Measurements from ENCODE around the gene APCDD1L.

Gene APCDD1L

DNA sequence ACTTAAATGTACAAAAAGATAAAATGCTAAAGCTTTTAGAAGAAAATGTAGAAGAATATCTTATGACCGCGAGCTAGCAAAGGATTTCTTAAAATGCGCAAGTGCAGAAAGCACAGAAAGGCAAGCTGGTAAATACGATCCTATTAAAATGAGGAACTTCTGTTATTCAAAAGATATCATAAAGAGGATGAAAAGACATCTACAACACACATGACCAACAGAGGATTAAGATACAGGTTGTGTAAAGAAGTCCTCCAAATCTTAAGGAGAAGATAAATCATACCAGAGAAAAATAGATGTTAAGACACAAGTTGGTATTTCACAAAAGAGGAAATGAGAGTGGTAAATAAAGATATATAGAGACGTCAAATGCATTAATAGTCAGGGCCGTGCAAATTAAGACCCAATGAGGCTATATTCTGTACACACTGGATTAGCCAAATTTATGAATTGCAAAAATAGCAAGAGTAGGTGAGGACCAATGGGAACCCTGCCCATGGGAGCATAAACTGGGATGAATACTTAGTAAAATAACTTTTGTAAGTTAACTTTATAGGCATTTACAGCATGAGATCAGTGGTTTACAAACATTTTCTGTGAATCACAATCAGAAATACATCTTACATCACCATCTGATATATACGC lies 23.0 kb downstream of the APCDD1L start:
- DNase-seq (ENCODE audit: low read depth) = no peak

DNA sequence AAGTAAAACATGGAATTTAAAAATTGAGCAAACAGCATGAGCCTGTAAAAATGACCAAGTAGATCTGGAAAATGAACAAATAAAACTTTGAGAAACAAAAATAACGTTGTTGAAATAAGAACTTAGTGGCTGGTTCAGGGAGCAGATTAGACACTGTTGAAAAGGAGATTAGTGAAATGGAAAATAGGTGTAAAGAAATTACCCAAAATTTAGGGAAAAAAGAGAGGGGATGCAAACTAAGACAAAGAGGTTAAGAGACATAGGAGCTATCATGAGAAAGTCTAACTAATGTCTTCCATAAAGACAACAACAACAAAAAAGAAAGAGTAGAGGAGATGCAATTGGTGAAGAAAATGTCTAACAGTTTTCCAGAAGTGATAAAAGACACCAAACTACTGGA lies 29.0 kb downstream of the APCDD1L start:
- no peak for DNase-seq (ENCODE audit: low read depth)

DNA sequence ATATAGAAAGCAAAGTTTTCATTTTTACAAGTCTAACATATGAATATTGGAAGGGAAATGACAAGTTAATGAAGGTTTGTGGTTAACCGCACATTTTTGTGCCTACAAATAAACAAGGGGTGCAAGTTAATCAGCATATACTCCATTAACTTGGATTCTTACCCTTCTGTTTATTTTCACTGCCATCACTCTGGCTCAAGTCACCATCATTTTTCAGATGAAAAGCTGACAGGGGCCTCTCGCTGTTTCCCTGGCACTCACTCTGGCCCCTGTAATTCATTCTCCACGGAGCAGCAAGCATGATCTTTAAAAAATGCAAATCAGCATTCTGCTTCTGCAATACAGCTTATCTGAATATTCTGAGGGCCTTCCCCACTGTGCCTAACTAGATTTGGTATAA lies 29.8 kb downstream of the APCDD1L start:
- DNase-seq (ENCODE audit: low read depth) = no peak

DNA sequence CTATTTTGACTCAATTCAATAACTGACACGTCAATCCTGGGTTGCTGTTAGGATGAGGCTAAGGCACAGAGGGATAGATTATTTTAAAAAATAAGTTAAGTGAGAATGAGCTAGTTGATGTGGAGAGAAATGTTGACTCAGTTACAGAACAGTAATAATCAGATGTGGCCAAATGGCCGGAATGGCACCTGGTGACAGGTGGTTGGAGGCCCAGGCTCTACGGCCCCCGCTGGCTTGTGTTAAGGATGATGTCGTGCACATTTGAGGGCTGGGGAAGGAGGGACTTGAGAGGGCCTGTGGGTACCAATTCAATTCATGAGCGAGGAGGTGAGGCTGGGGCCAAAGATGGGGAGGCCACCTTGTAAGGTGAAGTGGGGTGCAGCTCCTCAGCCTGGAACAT lies 31.7 kb downstream of the APCDD1L start:
- no peak for DNase-seq (ENCODE audit: low read depth)

DNA sequence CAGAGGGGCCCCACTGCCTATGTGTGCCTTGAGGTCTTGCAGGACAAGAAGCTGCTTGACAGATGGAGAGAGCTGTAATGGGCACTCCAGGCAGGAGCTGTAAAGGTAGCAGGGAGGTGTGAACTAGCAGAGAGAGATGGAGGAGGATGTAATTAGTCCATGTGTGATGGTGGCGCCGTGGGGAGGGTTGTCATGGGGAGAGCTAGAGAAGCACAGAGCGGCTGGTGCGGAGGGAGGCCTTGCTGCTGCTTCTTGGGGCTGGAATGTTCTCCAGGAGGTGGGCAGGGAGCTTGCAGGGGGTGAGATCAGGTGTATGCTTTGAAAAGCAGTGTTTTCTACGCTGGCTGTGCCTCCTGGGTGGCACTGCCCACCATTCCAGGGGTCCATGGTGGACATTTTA lies 32.1 kb downstream of the APCDD1L start:
- DNase-seq (ENCODE audit: low read depth) = no peak

DNA sequence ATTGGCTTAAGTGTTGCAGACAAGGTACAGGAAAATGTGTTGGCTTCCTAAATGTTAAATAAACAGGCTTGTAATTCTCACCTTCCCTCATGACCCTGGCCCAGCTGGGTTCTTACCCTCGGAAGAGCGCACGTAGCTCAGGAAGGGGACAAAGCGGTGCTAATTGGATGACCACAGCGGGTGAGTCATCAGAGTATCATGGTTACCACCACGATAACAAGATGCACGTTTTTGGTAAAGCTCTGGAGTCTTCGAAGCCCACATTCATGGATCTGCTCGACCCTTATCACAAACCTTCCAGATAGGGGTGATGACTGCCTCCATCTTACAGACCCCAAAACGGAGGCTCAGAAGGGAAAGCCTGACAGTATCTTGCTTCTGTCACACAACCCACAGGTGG lies 32.8 kb downstream of the APCDD1L start:
- DNase-seq (ENCODE audit: low read depth) = no peak

DNA sequence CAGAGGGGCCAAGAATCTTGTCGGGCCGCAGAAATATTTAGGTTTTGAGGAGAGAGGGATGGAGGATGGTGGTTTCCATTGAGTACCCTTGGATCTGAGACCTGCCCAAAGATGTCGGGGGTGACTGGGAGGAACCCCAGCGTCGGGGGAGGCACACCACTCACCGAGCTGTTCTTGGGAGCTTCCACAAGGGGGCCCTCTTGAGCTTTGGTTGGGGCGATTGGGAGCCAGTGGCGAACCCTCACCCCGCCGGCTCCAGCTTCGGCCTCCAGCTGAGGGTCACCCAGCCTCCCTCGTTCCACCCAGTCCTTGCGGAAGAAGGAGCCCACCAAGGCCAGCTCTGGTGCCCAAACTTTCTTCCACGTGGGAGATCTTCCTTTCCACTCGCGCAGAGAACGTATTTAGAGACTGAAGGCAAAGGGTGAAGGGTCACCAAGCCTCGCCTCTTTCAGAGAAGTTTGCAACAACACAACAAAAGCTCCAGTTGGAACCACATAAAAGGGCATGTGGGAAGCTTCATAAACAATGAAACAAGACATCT lies 33.6 kb downstream of the APCDD1L start:
- no peak for DNase-seq (ENCODE audit: low read depth)

DNA sequence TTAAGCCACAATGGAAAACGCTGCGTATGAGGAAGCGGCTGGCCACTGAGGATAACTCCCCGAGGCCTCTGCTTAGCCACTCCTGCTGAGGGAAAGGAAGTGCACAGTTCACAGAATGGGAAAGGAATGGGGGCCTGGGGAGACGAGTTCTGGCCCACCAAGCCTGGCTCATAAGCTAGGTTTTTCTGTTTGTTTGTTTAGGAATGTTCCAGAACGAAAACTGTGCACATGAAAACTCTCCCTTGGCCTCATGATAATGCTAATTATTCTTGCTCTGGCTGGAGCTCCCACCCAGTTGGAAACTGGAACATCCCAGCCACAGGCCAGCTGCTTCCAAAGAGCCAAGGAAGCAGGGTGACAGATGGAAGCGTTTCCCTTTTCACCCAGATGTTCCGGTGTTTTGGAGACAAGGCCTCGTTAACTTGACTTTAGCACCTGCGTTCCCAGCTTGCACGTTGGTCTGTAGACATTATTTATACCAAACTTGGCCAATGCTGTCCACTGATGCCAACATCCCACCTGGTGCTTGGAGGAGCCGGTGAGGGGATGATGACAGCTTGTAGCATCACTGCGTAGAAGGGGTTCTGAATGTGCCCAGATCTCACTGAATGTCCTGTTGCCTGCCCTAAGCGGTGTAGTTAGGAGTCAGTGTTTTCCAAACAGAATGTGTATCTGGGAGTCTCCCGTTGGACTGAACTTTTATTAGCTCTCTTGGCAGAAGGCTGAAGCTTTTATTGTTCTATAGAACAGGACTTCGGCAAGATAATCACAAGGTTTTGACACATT lies 34.5 kb downstream of the APCDD1L start:
- DNase-seq (ENCODE audit: low read depth) = no peak

DNA sequence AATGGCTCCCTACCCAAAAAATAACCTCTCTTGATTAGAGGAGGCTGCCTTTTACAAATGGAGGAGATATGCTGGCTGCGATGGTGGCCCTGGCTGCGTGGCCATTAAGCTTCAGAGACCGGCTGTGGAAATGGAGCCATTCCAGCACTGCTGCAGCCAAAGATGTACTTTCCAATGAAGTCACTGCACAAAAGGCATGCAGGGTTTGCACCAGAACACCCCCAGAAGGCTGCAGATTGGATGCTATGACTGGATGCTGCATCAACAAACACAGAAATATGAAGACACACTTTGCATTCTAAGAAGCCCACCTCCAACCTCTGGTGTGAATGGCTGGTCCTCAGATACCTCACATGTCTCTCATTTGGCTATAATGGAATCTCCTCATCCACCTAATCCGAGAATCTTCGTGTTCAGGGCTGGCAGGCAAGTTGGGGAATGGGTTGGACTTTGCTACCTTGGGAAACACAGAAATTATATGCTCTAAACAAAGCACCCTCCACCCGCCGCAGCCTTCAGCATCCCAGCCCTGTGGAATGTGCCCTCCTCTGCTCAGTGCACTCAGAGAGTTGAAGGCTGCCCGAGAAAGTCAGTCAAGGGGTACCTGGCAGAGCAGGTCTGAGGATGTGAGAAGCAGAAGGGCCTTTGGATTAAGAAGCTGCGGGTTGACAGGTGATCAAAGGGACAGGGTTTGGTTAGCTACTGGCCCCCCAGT lies 35.3 kb downstream of the APCDD1L start:
- DNase-seq (ENCODE audit: low read depth) = no peak

DNA sequence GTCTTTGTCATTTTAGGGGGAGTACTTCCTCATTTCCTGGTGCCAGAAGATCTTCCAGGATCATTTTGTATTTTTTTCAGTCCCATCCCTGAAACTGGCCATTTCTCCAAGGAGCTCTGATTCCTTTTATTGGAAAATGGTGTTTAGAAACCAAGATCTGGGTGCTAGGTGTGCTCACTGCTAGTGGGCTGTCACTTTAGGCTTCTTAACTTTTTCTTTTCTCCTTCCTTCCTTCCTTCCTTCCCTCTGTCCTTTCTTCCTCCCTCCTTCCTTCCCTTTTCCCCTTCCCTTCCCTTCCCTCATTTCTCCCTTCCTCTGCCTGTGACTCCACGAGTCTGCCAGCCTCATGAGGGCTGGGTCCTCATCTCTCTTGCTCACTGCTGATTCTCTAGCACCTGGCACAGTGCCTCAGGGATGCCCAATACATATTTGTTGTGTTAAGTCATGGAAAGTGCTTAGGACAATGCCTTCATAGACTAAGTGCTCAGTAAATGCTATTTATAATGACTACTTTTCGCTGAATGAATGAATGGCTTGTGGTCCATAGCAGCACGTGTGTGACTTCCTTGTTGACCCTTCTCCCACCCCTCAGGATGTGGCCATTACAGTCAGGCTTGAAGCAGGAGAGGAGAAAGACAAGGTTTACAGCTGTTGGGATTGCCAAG lies 36.9 kb downstream of the APCDD1L start:
- no peak for DNase-seq (ENCODE audit: low read depth)

DNA sequence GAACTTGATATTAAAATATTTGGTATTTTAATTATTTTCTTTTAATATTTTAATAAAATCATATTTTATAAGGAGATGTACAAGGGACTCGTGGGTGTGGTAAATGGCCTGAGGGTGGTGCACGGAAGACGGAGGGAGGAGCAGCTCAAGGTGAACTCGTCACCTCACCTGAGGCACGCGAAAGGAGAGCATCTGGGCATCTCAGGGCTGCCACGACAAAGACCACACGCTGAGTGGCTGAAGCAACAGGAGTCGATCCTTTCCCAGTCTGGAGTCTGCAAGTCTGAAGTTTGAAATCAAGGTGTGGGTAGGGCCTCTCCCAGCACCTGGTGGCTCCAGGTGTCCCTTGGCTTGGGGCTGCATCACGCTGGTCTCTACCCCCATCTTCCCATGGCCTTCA lies 39.7 kb downstream of the APCDD1L start:
- no peak for DNase-seq (ENCODE audit: low read depth)

DNA sequence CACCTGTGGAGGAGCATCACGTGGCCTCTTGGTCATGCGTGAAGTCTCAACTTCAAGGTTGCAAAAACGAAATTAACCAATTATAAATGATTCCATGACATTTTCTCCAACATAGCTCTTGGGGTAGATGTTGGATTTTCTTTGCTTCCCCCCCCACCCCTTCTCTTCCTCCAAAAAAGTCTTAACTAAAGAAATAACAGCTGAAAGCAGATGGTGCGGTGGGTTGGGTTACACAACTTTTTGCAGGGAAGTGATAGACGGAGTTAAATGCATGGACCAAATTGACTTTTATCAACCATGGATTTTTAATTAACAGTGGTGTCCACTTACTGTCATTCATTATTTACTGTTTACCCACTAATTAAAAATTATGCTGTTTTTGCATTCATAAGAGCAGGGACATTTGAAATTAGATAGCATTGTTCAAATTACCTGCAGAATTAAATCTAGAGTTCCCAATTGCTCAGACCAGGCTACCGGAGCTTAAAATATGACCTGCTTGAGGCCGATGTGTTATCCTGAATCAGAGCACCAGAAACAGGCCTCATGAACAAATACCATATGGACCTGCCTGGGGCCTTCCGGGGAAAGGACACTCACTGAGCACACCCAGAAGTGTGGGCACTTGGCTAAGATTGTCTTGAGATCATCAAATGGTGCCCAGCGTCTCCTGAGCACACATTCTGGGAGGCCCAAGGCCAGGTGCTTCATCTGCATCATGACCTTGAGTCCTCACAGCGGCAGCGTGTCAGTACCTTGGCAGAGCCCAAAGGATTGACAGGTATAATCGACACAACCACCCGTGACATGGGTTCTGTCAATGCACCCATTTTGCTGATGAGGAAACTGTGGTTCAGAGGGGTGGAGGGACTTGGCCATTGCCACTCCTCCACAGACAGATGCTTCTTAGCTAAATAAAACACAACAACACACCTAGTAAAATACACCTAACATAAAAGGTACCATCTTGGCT lies 41.5 kb downstream of the APCDD1L start:
- no peak for DNase-seq (ENCODE audit: low read depth)

DNA sequence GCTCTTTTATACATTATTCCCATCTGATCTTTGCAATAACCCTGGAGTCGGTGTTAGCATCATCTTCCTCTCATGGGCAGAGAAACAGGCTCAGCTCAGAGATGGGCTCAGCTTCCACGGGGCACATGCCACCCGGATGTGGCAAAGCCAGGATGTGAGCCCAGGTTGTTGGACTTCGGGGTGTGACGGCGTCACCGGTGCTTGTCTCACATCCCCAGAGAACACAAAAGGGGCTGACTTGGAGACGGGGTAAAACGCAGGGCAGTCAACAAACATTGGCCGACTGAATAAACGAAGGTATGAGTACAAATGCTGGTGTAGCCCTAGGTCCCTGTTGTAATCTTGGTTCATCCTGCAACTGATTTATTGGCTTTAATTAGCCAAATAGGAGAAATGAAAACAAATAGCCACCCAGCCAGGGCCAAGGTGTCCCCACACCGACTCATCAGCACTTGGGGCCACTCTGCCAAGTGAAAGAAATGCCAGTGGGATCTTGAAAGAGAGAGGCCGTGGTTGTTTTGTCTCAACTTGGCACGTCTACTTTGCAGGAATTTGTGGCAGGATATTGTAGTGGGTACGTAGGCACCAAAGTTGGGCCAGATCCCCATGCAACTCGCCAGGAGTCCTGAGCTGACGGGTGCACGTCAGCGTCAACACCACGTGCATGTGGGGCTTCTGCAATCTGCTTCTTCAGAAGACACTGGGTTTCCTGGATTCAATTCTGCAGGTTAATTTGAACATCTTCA lies 42.8 kb downstream of the APCDD1L start:
- no peak for DNase-seq (ENCODE audit: low read depth)

DNA sequence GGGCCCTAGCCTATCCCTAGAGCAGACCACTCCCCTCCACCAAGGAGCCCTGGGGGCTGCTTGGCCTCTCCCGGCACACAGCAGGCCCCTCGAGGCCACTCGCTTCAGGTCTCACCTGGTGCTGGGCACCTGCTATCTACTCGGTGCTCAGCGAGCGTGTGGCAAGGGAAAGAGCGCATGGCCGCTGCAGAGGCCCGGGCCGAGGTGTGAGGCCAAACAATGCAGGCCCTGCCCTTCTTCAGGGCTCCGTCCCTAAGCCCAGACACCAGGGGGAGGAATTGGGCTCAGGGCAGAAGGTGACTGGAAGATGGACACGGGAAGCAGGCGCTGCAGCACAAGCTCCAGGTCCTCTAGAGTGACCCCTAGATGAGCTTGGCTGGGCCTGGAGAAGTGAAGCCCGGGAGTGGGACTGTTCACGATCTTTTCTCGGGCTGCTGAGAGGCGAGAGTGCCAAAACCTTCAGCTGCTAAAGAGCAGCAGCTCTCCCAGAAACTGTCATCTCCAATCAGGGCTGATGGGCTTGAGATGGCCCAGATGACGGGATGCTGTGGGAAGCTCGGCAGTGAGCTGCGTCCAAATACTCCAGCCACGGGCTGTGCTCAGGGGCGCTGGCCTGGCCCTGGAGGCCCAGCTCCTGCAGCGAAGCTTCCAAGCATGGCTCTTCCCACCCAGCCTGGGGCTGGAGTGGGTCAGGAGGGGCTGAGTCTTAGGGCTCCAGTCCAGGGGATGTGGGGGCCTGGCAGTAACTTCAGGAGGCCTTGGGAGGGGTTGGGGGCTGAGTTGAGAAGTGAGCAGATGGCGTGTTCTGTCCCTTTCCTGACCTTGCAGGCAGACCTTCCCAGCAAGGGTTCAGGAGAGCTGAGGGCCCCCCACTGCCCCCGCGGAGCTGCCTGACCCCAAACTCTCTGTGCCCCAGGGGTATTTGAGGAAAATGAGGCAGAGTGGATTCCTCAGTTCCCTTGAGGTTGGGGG lies 43.7 kb downstream of the APCDD1L start:
- DNase-seq (ENCODE audit: low read depth) = no peak

DNA sequence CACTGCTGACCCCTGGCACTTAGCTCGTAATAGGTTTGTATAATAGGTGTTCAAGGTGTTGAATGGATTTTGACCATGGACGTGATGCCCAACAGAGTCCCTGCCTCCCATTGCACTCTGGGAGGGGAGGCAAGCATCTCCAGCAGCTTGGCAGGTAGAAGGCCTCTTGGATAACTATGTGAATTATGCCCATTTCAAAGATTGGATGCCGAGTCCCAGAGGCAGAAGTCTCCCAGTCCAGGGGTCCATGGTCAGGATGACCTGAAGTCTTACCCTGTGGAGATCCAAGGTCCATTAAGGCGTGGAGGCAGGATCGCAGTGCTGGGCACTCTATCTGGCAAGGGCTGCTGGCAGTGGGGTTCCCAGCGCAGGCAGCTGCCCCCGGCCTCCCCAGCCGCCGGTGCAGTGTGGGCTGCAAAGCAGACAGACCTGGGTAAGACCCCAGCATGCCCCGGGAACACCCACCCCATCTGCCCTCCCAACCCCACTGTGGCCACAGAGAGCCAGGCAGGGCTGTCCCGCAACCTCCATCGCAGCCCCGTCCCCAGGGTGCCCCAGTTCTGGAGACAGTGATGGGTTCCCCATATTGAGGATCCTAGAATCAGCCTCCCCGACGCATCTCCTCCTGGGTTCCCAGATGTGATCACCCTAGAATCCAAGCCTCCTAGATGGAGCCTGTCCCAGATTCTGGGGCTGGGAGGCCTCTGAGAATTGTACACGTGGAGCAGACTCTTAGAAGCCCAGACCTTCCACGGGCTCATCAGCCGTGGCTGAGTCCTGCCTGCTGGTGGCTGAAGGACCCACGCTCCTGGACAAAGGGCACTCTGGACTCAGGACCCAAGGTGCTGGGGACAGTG lies 44.6 kb downstream of the APCDD1L start:
- no peak for DNase-seq (ENCODE audit: low read depth)

DNA sequence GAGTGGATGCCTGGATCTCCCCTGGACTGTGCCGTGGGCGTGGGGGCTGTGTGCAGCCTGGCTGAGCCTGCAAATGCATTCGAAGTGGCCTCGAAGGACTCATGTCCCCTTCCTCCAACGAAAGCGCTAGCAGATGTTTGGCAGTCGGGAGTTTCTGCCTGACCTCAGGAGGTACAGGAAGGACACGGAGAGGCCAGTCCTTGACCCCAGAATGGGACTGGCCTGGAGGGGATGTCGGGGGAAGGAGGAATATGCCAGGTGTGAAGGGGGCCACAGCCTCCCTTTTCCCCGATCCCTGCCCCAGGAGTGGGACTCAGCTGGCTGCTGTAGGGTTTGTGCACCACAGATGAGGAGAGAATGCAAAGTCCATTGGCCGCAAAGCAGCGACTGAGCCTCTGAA lies 45.6 kb downstream of the APCDD1L start:
- no peak for DNase-seq (ENCODE audit: low read depth)

DNA sequence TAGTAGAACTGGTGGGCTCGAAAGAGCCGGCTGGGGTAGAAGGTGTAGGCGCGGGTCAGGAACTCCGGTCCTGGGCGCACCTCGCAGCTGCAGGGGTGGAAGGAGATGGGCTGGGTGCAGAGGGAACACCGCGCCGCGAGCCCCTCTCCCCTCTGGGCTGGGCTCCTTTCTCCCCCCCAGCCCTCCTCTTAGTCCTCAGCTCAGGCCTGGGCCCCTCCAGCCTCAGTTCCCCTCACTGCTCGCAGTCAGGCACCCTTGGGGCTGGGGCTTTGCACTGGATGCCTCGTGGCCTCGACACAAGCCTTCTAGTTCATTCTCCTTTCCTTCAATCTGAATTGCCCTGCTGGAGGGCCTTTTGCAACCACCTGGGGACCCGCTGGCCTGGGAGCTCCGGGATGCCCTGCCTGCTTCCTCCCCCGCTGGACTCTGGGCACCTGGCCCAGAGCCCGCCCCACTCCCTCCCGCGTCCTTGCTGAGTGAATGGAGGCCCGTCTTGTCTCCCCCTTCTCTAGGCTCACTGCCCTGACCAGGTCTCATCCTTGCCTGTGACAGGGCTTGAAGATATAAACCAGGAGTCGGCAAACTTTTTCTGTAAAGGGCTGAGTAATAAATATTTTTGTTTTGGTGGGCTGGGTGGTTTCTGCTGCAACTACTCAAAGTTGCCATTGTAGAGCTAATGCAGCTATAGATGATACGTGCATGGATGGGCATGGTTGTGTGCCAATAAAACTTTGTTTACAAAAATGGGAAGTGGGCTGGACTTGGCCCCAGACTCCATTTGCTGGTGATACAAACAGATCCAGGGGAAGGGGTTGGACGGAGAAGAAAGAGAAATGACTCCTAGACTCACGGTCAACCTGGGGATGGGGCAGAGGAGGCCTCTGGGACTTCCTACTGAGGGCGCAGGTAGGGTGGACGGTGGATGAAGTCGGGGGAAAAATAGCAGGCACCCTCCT lies 47.3 kb downstream of the APCDD1L start:
- no peak for DNase-seq (ENCODE audit: low read depth)

Data from T-helper 22 cell (primary cell).